Uterus (tissue), 4 donors: ENCODE measurements around the gene REEP3. TPM values are rescaled to one million over a fixed set of nuclear protein-coding genes. Genes with fewer than 3 reads are reported as not detected.

Experiments used
- DNase-seq, 2 donors: peaks; one replicate each; pipeline ENCODE4 v3.0.0-alpha.2; 2019 to 2020
- H3K27ac ChIP-seq, 2 donors: fragments of 200-600 bp; sonication (generic); 1 replicate in 1 of 2; 2 replicates in 1 of 2; pipeline ENCODE4 v1.5.1; 2016 to 2018
- H3K27me3 ChIP-seq, 2 donors: fragments of 200-600 bp; sonication (generic); one replicate each; pipeline ENCODE4 v1.5.1; 2018 to 2019; ENCODE audit warnings: control low read depth in 1 of 2
- H3K36me3 ChIP-seq, 2 donors: fragments of 200-600 bp; sonication (generic); one replicate each; pipeline ENCODE4 v1.5.1; 2019; ENCODE audit warnings: control low read depth in 1 of 2
- H3K4me1 ChIP-seq, 2 donors: fragments of 200-600 bp; sonication (generic); one replicate each; pipeline ENCODE4 v1.5.1; 2018 to 2019; ENCODE audit warnings: control low read depth in 1 of 2
- H3K4me3 ChIP-seq, 2 donors: fragments of 200-600 bp; sonication (generic); 1 replicate in 1 of 2; 2 replicates in 1 of 2; pipeline ENCODE4 v1.5.1; 2018 to 2019; ENCODE audit warnings: mild to moderate bottlenecking in 1 of 2
- H3K9me3 ChIP-seq, 2 donors: fragments of 200-600 bp; sonication (generic); one replicate each; pipeline ENCODE4 v1.5.1; 2019; ENCODE audit warnings: control low read depth in 1 of 2
- CTCF ChIP-seq, 4 experiments: fragments of 200-600 bp in 2 of 4; fragments of 450-650 bp in 2 of 4; sonication (generic) in 2 of 4; IDR thresholded peaks; one replicate each; pipeline ENCODE4 v1.5.1; 2016 to 2019; ENCODE audit warnings: antibody characterized with exemption in 4 of 4, mild to moderate bottlenecking in 2 of 4, moderate library complexity in 1 of 4
- POLR2A ChIP-seq, 2 donors: fragments of 450-650 bp; IDR thresholded peaks; one replicate each; pipeline ENCODE4 v1.6.1; 2016; ENCODE audit warnings: antibody characterized with exemption in 2 of 2, mild to moderate bottlenecking in 1 of 2, moderate library complexity in 1 of 2
- intact Hi-C: fragments of 100-400 bp; cut with DNase I; formaldehyde crosslinking; loops from one replicate; pipeline ENCODE4 v1.15.1; 2023; ENCODE audit warnings: low total_unique reads
- total RNA-seq, 4 donors: library from RNA; depleted of rRNA in 3 of 4; stranded (reverse); fragments of >200 nt in 3 of 4; gene quantifications; one replicate each; pipeline versions ENCODE4 v1.1.0 to v1.2.4, GENCODE V29; 2014 to 2023
- donor health status: DM: yes; HTN: yes; CAD: no.

REEP3 gene
- total RNA-seq, 4 donors from 2014 or later = 43.0 to 66.5 (median 58.2) TPM

DNA sequence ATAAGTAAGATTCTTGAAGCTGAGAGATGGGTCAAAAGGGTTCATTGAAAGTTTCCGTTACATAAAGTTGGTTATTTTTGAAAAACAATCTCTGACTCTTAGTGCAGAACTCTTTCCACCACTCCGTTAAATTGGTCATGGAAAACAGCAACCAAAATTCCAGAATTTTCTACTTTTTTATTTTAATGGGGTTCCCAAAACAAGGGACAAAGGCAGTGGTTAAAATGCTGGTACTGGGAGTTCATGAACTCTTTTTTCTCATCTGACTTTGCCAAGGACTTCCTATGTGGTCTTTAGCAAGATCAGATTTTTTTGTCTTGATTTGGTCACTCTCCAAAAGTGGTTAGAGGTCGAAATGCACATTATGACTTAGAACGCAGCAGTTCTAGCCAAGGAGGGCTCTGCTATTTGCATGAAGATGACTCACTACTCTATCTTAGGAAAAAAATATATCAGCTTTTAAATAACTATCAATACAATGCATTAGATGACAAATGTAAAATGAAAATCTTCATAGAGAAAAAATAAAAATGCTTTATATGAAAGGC is 145.7 kb downstream of the REEP3 start:
- Histone ChIP-seq H3K27ac (peak overlapping the region; percentile 67 to 75), H3K4me3 (no peak overlapping the region), H3K9me3 (no peaks in the 10 kb centered on the region), H3K27me3 (no peaks in the 10 kb centered on the region), H3K36me3 (no peaks in the 10 kb centered on the region), H3K4me1 (peaks cover 0 to 6% of the 10 kb centered on the region in 2 donors)
- TF ChIP-seq POLR2A (IDR thresholded peaks at IDR 0.05) (no peak), CTCF (IDR thresholded peaks at IDR 0.05) (no peak)
- intact Hi-C loops = no loop called here
- no peak for DNase-seq

- TF ChIP-seq POLR2A (IDR thresholded peaks at IDR 0.05) = no peak
- TF ChIP-seq CTCF (IDR thresholded peaks at IDR 0.05) = no peak
- no peak for DNase-seq
- Histone ChIP-seq H3K4me1 (peaks cover 0 to 6% of the 10 kb centered on the region in 2 donors), H3K27ac (peak overlapping the region; percentile 9 to 75), H3K36me3 (no peaks in the 10 kb centered on the region), H3K4me3 (no peak overlapping the region), H3K9me3 (no peaks in the 10 kb centered on the region), H3K27me3 (no peaks in the 10 kb centered on the region)
- intact Hi-C loops = no loop called here
Measured at GRCh38 chr10:63667596-63668480, 146.6 kb downstream of the REEP3 start.

- peak in 1 of 2 donors; percentile 47 for DNase-seq
- H3K27me3 ChIP-seq = no peaks in the 10 kb centered on the region
- intact Hi-C loops = no loop called here
- H3K36me3 ChIP-seq = no peaks in the 10 kb centered on the region
- no peaks in the 10 kb centered on the region for H3K9me3 ChIP-seq
- peaks cover 0 to 6% of the 10 kb centered on the region in 2 donors for H3K4me1 ChIP-seq
- H3K4me3 ChIP-seq = no peak overlapping the region
- H3K27ac ChIP-seq = peak overlapping the region; percentile 51 to 69
- TF ChIP-seq POLR2A (IDR thresholded peaks at IDR 0.05) = peak; percentile 5 to 16
- no peak for TF ChIP-seq CTCF (IDR thresholded peaks at IDR 0.05)
Measured at GRCh38 chr10:63670291-63670898, 149.2 kb downstream of the REEP3 start.

DNA sequence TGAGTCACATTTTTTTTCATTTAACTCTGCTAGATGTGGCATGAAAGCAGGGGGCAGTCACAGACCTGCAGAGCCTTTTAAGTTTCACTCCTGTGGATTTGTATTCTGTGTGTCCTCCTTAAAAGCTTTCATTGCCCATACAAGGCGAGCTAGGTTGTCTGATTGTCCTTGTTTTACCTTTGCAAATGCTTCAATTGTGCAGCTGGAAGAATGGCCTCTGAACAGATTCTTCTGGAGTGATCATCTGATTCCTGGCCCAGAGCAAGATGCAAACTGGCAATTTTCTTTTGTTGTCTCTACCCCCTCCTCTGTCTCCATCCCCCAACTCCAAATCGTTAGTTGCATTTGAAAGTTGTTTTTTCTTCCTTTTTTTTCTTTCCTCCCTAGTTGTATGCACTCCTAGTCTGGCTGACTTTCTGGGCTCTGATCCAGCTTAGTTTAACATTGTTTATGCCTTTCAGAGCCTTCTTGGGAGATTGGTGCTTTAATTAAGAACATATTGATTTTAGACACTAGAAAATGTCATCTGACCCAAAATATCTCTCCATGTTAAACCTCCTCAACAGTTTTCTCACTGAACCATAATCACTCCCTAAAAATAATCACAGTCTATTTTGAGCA is 150.2 kb downstream of the REEP3 start:
- H3K4me3 ChIP-seq = no peak overlapping the region
- no peak for TF ChIP-seq POLR2A (IDR thresholded peaks at IDR 0.05)
- peak in 1 of 4 experiments; percentile 10 for TF ChIP-seq CTCF (IDR thresholded peaks at IDR 0.05)
- H3K36me3 ChIP-seq = no peaks in the 10 kb centered on the region
- H3K9me3 ChIP-seq = no peaks in the 10 kb centered on the region
- H3K27ac ChIP-seq = peak overlapping the region; percentile 51 to 69
- no peaks in the 10 kb centered on the region for H3K27me3 ChIP-seq
- H3K4me1 ChIP-seq = peaks cover 0 to 6% of the 10 kb centered on the region in 2 donors
- intact Hi-C loops = loop anchor here (1.0 kb wide), 1 partner anchor 29 kb away; no protein-coding TSS in a partner anchor
- no peak for DNase-seq
